Fibroblast of lung (primary cell): ENCODE results near the gene E2F1. TPM values are rescaled to one million over a fixed set of nuclear protein-coding genes. Genes with fewer than 3 reads are reported as not detected.

Experiments
- DNase-seq, 2 donors: peaks; one replicate each; pipeline versions ENCODE4 v3.0.0 to v3.0.0-alpha.2; 2010; ENCODE audit warnings: low read depth in 2 of 2
- H2AFZ ChIP-seq: 2 replicates; pipeline ENCODE4 v1.5.1; 2012; ENCODE audit warnings: low read length, control low read depth, inconsistent platforms
- H3K27ac ChIP-seq: 2 replicates; pipeline ENCODE4 v1.5.1; 2011; ENCODE audit warnings: low read length, control low read depth; ENCODE audit not compliant: insufficient read depth
- H3K27me3 ChIP-seq: 2 replicates; pipeline ENCODE4 v1.5.1; 2011; ENCODE audit warnings: mild to moderate bottlenecking, low read length; ENCODE audit not compliant: control insufficient read depth, insufficient read depth
- H3K36me3 ChIP-seq: 2 replicates; pipeline ENCODE4 v1.5.1; 2011; ENCODE audit warnings: low read length; ENCODE audit not compliant: control insufficient read depth, insufficient read depth
- H3K4me1 ChIP-seq: 2 replicates; pipeline ENCODE4 v1.5.1; 2011; ENCODE audit warnings: low read length; ENCODE audit not compliant: control insufficient read depth, insufficient read depth; ENCODE audit errors: extremely low read depth
- H3K4me2 ChIP-seq: 2 replicates; pipeline ENCODE4 v1.5.1; 2011; ENCODE audit warnings: low read length, control low read depth; ENCODE audit not compliant: insufficient read depth; ENCODE audit errors: extremely low read depth
- H3K4me3 ChIP-seq, 4 experiments: fragments of 200-600 bp in 1 of 4; sonication (generic) in 1 of 4; replicated peaks in 1 of 4; 2 replicates each; pipeline ENCODE4 v1.5.1; 2011 to 2016; ENCODE audit warnings: low read length in 4 of 4, low read depth in 3 of 4, mild to moderate bottlenecking in 3 of 4, control low read depth in 2 of 4, inconsistent platforms in 1 of 4, mixed read lengths in 1 of 4; ENCODE audit not compliant: insufficient read depth in 1 of 4; ENCODE audit errors: control extremely low read depth in 1 of 4
- H3K79me2 ChIP-seq: 2 replicates; pipeline ENCODE4 v1.5.1; 2012; ENCODE audit warnings: mild to moderate bottlenecking, low read length, inconsistent platforms; ENCODE audit not compliant: control insufficient read depth, insufficient read depth
- H3K9ac ChIP-seq: 2 replicates; pipeline ENCODE4 v1.5.1; 2011; ENCODE audit warnings: mild to moderate bottlenecking, low read length, control low read depth; ENCODE audit not compliant: insufficient read depth
- H3K9me3 ChIP-seq: 2 replicates; pipeline ENCODE4 v1.5.1; 2012; ENCODE audit warnings: low read depth, low read length; ENCODE audit not compliant: control insufficient read depth, insufficient read depth
- H4K20me1 ChIP-seq: 2 replicates; pipeline ENCODE4 v1.5.1; 2011; ENCODE audit warnings: low read length; ENCODE audit not compliant: control insufficient read depth, insufficient read depth; ENCODE audit errors: extremely low read depth
- CTCF ChIP-seq, 2 donors: IDR thresholded peaks in 1 of 2; conservative IDR thresholded peaks in 1 of 2; 1 replicate in 1 of 2; 2 replicates in 1 of 2; pipeline ENCODE4 v1.5.1; 2011 to 2012; ENCODE audit warnings: low read length in 2 of 2, control low read depth in 1 of 2, inconsistent platforms in 1 of 2, low read depth in 1 of 2, mild to moderate bottlenecking in 1 of 2
- EZH2 ChIP-seq: IDR thresholded peaks from 2 replicates; pipeline ENCODE4 v1.5.1; 2012; ENCODE audit warnings: low read length, control low read depth, mild to moderate bottlenecking; ENCODE audit errors: missing control alignments
- polyA plus RNA-seq, 2 donors: library from polyadenylated mRNA; depleted of rRNA in 1 of 2; stranded (reverse) in 1 of 2; unstranded in 1 of 2; fragments of >200 nt; gene quantifications; 2 replicates each; pipeline ENCODE4 v1.2.1, GENCODE V29; 2011 to 2012; ENCODE audit warnings: missing spikeins in 1 of 2
- total RNA-seq: library from RNA; depleted of rRNA; stranded (reverse); fragments of >200 nt; gene quantifications from 2 replicates; pipeline ENCODE4 v1.2.1, GENCODE V29; 2014

The E2F1 gene
- total and polyA plus RNA-seq, 2 donors (not counting 1 experiment from before 2014, with no cell fraction given), result 2.1 to 3.5 TPM

- no peak for DNase-seq
- TF ChIP-seq CTCF (conservative IDR thresholded peaks at IDR 0.05 in 1 of 2, IDR thresholded peaks at IDR 0.05 in 1 of 2; ENCODE audit: low read depth in 1 of 2, low read length in 2 of 2) (no peak), EZH2 (no peak)
Observed at GRCh38 chr20:33655164-33655563, 31.0 kb downstream of the E2F1 start.

GRCh38 chr20:33654680-33655161 lies 31.5 kb downstream of the E2F1 start:
- TF ChIP-seq EZH2 (no peak), CTCF (conservative IDR thresholded peaks at IDR 0.05 in 1 of 2, IDR thresholded peaks at IDR 0.05 in 1 of 2; ENCODE audit: low read depth in 1 of 2, low read length in 2 of 2) (no peak)
- no peak for DNase-seq
- Histone ChIP-seq H3K36me3 (peaks cover 4% of the 10 kb centered on the region), H3K4me2 (no peak overlapping the region), H3K4me3 (no peak overlapping the region), H3K27ac (no peak overlapping the region), H3K79me2 (no peaks in the 10 kb centered on the region), H3K9ac (no peak overlapping the region), H3K27me3 (no peaks in the 10 kb centered on the region), H4K20me1 (no peaks in the 10 kb centered on the region), H3K9me3 (no peaks in the 10 kb centered on the region), H3K4me1 (no peaks in the 10 kb centered on the region), H2AFZ (no peak overlapping the region)

More at GRCh38 chr20:33655164-33655563, 31.0 kb downstream of the E2F1 start:
- H3K27me3 ChIP-seq, result no peaks in the 10 kb centered on the region
- H3K27ac ChIP-seq, result no peak overlapping the region
- H3K9me3 ChIP-seq, result no peaks in the 10 kb centered on the region
- no peak overlapping the region for H2AFZ ChIP-seq
- no peak overlapping the region for H3K4me3 ChIP-seq
- no peaks in the 10 kb centered on the region for H3K79me2 ChIP-seq
- H3K4me2 ChIP-seq, result no peak overlapping the region
- H3K4me1 ChIP-seq, result no peaks in the 10 kb centered on the region
- H4K20me1 ChIP-seq, result no peaks in the 10 kb centered on the region
- H3K9ac ChIP-seq, result no peak overlapping the region
- H3K36me3 ChIP-seq, result peaks cover 4% of the 10 kb centered on the region

- no peaks in the 10 kb centered on the region for H3K79me2 ChIP-seq
- DNase-seq, result no peak
- H3K4me2 ChIP-seq, result no peak overlapping the region
- H3K9me3 ChIP-seq, result no peaks in the 10 kb centered on the region
- H3K4me3 ChIP-seq, result no peak overlapping the region
- peaks cover 2% of the 10 kb centered on the region for H3K4me1 ChIP-seq
- H3K9ac ChIP-seq, result no peak overlapping the region
- H3K27ac ChIP-seq, result no peak overlapping the region
- no peak overlapping the region for H2AFZ ChIP-seq
- TF ChIP-seq EZH2 (no peak), CTCF (conservative IDR thresholded peaks at IDR 0.05 in 1 of 2, IDR thresholded peaks at IDR 0.05 in 1 of 2; ENCODE audit: low read depth in 1 of 2, low read length in 2 of 2) (no peak)
- H3K27me3 ChIP-seq, result no peaks in the 10 kb centered on the region
- peaks cover 4% of the 10 kb centered on the region for H3K36me3 ChIP-seq
- H4K20me1 ChIP-seq, result no peaks in the 10 kb centered on the region
Observed at GRCh38 chr20:33653900-33654596, 32.1 kb downstream of the E2F1 start.
